GM21423 (cell line): ENCODE results near the gene RIN3.

Experiments
- ATAC-seq: cut with Tn5 transposase; IDR thresholded peaks from one replicate; pipeline ENCODE4 v1.9.1; 2021; ENCODE audit warnings: mild to moderate bottlenecking, moderate library complexity; ENCODE audit not compliant: unreplicated experiment

The RIN3 gene

DNA sequence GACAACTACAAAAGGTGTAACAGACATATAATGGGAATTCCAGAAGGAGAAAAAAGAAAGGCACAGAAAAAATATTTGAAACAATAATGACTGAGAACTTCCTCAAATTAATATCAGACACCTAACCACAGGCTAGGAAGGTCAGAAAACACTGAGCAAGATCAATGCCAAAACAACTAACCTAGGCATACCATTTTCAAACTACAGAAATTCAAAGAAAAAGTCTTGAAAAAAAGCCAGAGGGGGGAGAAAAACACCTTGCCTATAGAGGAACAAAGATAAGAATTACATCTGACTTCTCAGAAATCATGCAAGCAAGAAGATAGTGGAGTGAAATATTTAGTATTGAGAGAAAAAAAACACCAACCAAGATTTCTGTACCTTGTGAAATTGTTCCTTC, 77.8 kb downstream of the RIN3 start:
- no peak for ATAC-seq

DNA sequence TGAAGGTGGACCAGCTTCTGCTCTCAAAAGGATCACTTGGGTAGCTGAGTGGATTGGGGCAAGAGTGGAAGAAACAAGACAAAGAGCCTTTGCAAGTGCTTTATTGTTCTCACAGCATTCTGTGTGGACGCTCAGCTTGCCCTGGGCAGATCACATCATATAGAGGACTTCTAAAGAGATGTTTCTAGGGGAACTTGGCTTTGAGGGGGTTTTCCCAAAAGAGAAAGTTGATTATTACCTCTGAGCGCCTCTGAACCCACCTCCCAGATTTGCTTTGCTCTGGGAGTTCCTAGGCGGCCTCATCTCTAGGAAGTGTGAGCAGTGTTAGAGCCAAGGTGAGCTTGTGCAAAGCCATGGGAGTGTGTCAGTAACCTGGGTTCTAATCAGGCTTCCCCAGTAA, 81.7 kb downstream of the RIN3 start:
- no peak for ATAC-seq

DNA sequence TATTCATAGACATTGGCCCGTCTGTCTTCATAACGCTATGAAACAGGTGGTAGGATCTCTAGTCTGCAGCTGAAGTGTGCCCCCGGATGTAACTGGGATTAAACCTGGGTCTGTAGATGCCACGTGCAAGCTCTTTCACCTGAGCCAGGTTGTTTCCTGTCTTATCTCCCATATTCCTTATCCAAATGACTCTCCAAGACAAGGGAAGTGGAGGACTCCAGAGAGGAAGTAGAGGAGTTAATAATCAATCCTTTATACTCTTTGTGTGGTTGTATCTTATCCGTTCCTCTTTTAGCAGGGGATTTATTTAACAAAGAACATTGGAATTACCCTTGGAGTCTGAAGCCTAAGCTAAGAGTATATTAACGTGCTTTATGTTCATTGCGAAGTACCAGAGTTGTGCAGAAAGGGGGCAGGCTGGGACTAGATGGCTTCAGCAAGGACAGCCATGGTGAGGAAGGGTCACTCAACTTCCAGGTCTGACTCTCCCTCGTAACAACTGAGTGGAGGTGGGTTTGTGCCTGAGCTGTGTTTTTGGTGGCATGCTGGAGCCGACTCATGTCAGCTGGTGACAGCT, 82.8 kb downstream of the RIN3 start:
- ATAC-seq: no peak

DNA sequence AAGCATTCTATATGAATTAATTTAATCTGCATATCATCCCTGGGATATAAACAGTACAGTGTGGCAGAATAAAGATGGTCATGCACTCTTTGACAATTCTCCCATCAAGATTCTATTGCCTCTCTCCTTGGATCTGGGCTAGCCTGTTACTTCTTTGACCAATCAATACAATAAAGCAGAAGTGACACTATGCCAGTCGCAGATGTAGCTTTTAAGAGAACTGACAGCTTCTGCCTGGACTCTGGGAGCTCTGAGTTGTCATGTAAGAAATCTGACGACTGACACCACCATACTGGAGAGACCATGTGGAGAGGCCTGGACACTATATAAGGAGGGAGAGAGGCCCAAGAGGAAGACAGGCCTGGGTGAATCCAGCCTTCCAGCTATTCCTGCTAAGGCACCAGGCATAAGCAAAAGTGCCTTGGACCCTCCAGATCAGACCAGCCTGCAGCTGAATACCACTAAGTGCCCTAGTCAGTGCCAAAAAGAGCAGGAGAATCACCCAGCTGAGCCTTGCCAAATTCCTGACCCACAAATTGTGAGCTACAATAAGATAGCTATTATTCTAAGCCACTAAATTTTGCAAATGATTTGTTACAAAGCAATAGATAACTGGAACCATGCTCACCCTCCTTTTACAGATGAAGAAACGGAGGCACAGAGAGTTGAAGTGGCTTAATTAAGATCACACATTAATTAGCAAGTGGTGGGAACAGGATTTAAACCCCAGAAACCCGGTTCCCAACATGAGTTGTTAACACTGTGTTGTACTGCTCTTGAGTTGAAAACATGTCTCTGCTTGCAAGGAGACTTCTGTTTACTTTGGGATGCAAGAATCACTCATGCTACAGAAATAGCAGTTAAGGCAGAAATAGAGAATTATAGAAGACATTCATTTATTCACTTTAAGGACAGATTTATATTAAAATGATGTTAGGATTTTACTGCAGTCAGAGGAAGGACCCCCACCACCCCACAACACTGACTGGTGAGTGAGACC, 84.6 kb downstream of the RIN3 start:
- no peak for ATAC-seq

DNA sequence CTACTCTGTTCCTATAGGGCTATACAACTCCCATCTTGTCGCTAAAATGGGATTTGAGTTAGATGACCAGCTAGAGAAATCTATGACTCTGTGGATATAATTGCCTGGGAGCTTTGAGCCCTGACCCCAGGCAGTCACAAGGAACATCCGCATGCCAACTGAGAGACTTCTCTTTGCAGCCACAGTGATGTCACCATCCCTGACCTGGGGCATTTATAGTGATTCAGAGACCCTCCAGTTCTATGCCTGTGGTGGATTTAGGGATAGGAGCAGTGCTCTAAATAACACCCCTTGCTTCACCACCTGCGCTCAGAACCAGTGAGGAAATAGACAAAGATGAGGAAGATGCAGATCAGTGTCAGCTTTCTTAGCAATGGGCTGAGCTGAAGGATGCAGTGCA, 86.2 kb downstream of the RIN3 start:
- ATAC-seq: no peak

DNA sequence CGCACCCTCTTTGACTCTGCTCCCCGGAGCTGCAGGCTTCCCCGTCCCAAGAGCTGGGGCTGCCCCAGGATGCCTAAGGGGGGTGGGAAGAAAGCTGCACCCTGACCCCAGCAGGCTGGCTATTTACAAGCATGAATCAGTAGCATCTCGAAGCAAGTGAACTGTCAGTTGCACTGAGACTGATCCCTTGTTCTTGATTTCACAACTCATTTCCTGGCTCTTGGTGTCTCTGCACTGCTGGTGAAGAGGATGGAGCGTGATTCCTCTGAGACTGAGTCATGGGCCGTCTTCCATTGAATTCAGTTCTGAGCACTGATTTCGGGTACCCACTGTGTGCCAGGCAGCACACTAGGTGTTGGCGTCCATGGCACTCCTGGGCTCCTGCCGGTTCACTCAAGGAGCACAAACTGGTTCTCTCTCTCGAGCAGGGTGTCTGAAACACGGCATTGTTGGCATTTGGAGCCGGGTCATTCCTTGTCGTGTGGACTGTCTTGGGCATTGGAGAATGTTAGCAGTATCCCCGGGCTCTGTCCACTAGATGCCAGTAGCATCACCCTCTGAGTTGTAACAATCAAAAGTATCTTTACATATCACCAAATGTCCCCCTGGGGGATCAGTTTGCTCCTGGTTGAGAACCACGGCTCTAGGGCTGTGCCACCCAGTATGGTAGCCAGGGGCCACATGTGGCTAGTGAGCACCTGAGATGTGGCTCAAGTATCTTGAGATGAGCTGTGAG, 86.9 kb downstream of the RIN3 start:
- no peak for ATAC-seq

DNA sequence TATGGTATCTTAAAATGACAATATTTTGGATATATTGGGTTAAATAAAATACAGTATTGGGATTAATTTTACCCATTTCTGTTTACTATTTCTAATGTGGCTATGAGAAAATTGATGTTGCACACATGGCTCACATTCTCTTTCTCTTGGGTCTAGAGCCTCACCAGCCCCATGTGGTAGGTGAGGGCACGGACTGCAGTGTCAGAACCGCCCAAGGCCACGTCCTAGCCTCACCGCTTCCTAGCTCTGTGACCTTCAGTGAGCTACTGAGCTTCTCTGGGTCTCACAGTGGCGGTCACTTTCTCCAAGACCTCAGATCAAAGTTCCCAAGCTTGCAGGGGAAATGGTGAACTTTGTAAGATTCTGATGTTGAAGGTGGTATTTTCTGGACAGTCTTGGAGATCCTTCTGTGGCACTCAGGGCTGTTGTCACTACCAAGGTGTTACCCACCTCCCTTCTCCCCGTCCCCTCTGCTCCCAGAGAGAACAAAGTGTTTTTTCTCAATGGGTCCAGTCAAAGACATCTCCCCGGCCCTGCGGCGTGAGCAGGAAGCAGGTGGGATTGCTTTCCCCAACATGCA, 87.6 kb downstream of the RIN3 start:
- ATAC-seq: no peak

DNA sequence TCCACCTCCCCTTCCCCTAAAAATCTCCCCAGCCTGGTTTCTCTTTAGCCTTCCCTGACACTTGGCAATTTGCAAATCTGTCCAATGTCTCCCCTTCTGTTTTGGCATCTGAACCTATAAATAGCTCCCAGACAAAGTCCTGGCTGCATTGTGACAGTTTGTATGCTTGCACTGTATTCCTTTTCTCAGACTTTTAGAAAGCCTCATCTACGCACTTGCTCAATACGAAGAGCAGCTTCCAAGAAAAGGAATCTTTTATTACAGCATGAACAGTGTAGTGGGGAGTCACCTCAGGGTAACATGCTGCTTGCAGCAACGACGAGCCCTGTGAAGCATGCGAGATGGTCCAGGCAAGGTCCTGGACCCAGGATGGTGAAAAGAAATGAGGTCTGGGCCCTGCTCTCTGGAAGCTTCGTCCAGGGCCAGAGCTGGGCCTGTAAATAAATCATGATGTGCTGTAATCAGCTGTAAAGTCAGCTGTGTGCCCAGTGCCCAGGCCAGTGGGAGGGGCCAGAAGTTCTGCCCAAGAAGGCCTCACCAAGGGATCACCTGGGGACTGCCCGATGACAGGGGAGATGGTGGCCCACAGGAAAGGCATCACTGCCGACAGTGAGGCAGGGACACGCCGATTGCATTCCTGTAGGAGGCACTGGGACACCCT, 88.3 kb downstream of the RIN3 start:
- no peak for ATAC-seq

DNA sequence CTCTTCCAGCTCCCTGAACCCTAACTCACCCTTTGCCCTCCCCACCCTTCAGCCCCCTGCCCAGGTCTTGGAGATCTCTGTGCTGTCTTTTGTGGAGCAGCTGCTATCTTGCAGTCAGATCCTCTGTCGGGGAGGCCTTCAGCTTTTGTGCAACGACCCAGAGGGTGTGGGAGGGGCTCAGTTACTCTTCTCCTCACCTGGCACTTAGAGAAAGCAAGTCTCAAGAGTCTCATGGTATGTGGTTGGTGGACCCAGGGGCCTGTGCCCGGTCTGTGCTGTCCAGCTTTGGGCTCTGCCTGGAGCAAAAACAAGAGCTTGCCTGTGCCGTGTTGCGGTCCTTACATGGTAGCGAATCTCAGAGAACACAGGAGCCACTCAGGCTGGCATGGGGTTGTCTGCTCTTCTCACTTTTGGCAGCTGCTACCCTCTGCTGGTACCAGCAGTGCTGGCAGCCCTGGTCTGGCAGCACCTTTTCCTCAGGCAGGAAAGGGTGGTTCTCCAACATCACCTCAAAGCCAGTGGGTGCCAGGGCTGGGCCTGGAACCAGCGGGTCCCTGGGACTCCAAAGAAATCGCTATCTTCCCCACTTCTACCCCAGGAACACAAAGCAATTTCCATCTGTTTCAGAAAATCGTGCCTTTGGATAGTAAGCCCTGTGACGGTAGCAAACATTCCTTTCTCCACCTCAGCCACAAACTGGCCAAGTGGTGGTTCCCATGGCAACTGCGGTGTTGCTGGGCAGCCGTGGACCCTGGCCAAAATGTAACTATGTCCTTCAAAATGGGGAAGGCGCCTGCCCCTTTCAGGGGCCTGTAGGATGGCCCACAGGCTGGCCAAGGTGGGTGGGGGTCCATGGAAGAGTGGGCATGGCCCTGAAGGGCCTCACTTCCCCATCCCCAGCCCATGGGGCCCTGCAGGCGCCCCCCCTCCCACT, 90.0 kb downstream of the RIN3 start:
- no peak for ATAC-seq

DNA sequence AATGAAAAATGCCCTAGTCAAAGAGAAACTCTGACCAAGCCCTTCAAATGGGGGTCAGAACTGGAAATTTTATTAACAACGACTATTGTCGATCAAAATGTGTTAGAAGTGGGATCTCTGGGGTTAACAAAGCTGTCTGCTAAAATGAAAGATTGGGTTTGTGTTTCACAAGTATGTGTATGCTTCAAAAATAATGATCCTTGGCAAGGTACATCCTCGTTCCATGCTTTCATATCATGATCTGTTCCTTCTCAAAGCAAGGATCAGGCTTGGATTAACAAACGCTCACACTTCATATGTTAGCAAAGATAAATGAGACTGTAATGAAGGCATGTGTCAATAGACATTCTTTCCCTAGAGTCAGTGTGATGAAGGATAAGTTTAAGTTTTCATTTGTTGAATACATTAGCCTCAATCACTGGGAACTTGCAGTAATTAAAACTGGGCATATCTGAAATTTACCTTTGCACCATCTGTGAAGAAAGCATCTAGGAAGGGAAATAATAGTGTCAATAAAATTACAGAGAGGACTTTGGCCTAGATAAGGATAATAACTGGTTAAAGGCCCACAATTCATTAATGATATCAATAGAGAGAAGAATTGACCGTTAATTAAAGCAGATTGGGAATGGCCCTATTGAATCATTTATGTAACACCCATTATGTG, 91.8 kb downstream of the RIN3 start:
- no peak for ATAC-seq

DNA sequence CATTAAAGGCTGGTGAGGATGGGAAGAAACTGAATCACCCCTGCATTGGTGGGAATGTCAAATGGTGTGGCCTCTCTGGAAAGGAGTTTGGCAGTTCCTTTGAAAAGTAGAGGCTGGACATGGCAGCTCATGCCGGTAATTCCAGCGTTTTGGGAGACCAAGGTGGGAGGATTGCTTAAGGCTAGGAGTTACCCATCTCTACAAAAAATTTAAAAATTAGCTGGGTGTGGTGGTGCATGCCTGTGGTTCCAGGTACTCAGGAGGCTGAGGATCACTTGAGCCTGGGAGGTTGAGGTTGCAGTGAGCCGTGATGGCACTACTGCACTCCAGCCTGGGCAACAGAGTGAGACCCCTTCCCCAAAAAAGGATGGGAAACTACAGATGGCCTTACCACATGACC, 93.7 kb downstream of the RIN3 start:
- no peak for ATAC-seq

DNA sequence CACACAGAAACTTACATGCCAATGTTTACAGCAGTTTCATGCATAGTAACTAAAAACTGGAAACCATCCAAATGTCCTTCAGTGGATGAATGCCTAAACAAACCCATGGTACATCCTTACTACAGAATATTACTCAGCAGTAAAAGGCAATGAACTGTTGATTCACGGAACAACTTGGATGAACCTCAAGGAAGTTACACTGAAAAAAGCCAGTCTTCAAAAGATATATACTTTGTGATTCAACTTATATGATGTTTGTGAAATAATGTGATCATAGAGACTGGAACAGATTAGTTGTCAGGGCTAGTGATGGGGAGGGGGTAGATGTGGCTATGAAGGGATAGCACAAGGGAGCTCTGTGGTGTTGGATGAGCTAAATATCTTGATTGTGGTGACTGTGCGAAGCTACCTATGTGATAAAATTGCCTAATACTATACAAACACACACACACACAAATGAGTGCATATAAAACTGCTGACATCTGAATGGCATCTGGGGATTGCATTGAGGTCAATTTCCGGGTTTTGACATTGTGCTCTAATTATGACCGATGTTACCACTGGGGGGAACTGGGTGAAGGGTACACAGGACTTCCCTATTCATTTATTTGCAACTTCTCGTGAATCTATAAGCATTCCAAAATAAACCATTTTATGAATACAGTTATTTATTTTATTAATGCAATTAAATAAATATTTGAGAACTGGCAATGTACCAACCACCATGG, 94.3 kb downstream of the RIN3 start:
- no peak for ATAC-seq

DNA sequence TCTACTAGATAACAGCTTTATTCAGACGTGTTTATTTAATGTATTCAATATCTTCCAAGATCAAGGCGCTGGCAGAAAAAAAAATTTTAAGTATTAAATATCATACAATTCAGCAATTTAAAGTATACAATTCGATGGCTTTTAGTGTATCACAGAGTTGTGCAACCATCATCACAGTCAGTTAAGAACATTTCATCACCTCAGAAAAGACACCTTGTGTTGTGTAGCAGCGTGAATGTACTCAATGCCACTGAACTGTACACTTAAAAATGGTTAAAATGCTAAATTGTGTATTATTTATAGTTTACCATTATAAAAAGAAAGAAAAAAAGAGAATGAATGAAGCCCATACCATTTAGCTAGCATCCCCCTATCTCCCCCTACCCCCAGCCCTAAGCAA, 96.4 kb downstream of the RIN3 start:
- no peak for ATAC-seq

DNA sequence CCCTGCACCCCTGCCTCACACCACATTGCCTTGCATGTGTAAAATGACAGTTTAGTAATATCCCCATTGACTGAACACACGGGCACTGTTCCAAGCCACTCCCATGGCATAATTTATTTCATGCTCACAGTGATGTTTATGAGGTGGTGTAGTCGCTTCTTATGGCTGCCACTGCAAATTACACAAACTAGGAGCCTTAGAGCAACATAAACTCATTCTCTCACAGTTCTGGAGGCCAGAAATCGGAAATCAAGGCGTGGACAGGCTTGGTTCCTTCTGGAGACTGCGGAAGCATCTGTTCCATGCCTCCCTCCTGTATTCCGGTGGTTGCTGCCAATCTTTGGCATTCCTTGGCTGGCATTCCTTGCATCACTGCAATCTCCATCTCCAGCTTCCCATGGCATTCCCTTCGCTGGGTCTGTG, 97.3 kb downstream of the RIN3 start:
- no peak for ATAC-seq

DNA sequence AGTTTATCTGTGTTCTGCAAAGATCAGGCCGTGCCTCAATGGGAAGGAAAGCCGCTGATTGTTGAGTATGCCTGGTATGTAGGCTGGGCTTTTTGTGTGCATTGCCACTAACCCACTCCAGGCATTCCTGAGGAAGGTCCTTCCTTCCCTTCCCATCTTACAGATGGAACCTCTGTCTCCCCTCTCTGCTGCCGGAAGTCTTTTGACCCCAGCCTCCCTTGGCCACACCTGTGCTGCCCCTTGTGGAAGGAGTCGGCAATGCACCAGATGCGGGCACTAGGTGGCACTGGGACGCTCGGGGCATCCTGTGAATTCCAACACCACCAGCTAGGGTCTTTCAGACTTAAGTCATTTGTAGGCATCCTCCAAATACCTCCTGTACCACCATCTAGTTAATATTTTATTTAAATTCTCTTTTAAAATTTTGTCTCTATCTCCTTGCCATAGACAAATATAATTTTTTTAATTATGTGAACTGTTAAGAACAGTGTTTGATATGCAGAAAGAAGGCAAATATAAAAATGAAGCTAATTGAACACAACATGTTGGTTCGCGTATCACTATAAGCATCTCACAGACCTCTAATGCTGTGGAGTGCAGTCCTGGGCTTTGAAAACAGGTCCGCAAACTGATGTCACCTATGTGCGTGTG, 99.6 kb downstream of the RIN3 start:
- no peak for ATAC-seq

DNA sequence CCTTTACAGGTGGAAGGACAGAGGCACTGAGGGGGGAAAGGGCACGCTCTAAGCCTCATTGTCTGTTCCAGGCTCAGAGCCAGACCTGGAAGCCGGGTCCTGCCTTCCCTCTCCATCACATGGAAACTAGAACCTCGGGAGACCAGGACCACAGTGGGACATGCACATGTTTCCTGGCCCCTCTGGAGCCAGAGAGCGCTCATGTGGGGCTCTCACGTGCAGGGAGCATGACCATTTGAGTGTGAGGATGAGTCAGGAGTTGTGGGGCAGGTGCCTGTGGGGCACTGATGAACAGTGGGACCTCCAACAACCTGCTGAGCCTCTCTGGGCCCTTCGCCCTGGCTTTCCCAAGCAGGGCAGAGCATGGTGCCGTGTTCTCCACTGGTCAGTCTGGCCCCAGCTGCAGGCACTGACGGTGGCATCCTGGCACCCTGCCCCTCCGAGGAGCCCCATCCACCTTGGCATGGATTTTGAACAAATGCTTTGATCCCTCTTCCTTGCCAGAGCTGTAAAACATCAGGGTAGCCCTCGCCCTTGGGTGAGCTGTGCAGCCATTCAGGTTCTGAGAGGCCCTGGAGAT, 100.2 kb downstream of the RIN3 start:
- no peak for ATAC-seq

DNA sequence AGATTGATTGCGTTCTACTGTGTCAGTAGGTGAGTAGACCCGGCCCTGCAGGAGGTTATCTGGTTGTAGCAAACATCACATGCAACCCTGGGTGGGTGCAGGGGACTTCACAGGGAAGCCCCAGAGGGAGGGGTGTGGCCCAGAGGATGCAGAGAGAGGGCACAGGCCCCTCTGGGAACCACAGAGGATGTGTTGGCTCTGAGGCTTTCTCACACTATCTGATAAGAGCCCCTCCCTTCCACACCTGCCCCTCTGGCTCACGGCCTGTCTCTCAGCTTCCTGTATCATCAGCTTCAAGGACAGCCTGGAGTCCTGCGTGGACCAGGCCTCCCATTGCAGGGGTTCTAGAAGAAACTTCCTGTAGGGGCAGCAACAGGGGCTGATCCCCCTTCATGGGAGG, 101.9 kb downstream of the RIN3 start:
- ATAC-seq: peak; percentile 86

DNA sequence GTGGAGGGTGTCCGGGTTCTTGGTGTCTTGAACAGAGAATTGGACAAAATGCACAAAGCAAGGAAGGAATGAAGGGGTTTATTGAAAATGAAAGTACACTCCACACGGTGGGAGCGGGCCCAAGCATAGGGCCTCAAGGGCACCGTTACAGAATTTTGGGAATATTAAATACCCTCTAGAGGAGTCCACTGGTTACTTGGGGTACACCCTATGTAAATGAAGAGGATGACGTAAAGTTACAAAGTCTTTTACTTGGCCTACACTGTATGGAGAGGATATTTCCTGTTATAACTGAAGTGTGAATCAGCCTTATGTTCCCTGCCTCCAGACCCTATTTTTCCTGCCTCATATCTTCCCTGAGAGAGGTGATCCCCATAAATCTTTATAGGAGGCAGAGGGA, 102.6 kb downstream of the RIN3 start:
- no peak for ATAC-seq
